ENCODE data around the gene PDHX. TPM values are rescaled to one million over a fixed set of nuclear protein-coding genes. Genes with fewer than 3 reads are reported as not detected.

Gene PDHX
- total RNA-seq, 2 experiments from 2014 or later, result 28.0 to 29.7 TPM

- H3K27me3 Mint-ChIP-seq, result no peaks in the 10 kb centered on the region
- ChIA-PET POLR2A (interaction anchor here (0.6 kb wide), 1 partner anchor 1158 kb away, joined by 3 read pairs; no protein-coding TSS in a partner anchor), CTCF (no interaction called here)
- H3K4me3 Mint-ChIP-seq, result no peak overlapping the region
- H3K4me1 Mint-ChIP-seq, result peaks cover 15% of the 10 kb centered on the region
- DNase-seq, result no peak
- no peaks in the 10 kb centered on the region for H3K9me3 Mint-ChIP-seq
- peaks cover 27% of the 10 kb centered on the region for H3K36me3 Mint-ChIP-seq (ENCODE audit: low read depth)
- H3K27ac Mint-ChIP-seq, result no peak overlapping the region
These were observed 72.2 kb downstream of the PDHX start for GRCh38 chr11:34988294-34989255.

GRCh38 chr11:34990916-34991315, 74.5 kb downstream of the PDHX start:
- Mint-ChIP-seq H3K4me1 (peaks cover 15% of the 10 kb centered on the region), H3K9me3 (no peaks in the 10 kb centered on the region), H3K36me3 (ENCODE audit: low read depth) (peaks cover 16% of the 10 kb centered on the region), H3K4me3 (no peak overlapping the region), H3K27ac (no peak overlapping the region), H3K27me3 (no peaks in the 10 kb centered on the region)
- ChIA-PET POLR2A (no interaction called here), CTCF (no interaction called here)
- DNase-seq, result no peak

GRCh38 chr11:34994854-34995253, 78.4 kb downstream of the PDHX start:
- Mint-ChIP-seq H3K4me3 (no peak overlapping the region), H3K4me1 (peaks cover 19% of the 10 kb centered on the region), H3K27ac (no peak overlapping the region), H3K9me3 (no peaks in the 10 kb centered on the region), H3K36me3 (ENCODE audit: low read depth) (peaks cover 3% of the 10 kb centered on the region), H3K27me3 (no peaks in the 10 kb centered on the region)
- DNase-seq, result no peak
- ChIA-PET POLR2A (no interaction called here), CTCF (interaction anchor here (1.0 to 1.4 kb wide), 3 partner anchors 66 to 243 kb away, joined by 3 read pairs; no protein-coding TSS in a partner anchor)

GRCh38 chr11:34996958-34997357, 80.5 kb downstream of the PDHX start:
- Mint-ChIP-seq H3K9me3 (no peaks in the 10 kb centered on the region), H3K36me3 (ENCODE audit: low read depth) (peaks cover 2% of the 10 kb centered on the region), H3K4me3 (no peak overlapping the region), H3K27me3 (no peaks in the 10 kb centered on the region), H3K27ac (no peak overlapping the region), H3K4me1 (peaks cover 23% of the 10 kb centered on the region)
- no peak for DNase-seq
- POLR2A ChIA-PET, result interaction anchor here (1.3 kb wide), 1 partner anchor 81 kb away, joined by 4 read pairs; no protein-coding TSS in a partner anchor
- CTCF ChIA-PET, result interaction anchor here (0.6 to 2.5 kb wide), 4 partner anchors 42 to 262 kb away, joined by 3 to 9 read pairs (median 6); no protein-coding TSS in a partner anchor

GRCh38 chr11:34997952-34998528, 81.6 kb downstream of the PDHX start:
- Mint-ChIP-seq H3K27me3 (no peaks in the 10 kb centered on the region), H3K36me3 (ENCODE audit: low read depth) (peaks cover 2% of the 10 kb centered on the region), H3K4me3 (no peak overlapping the region), H3K27ac (peak overlapping the region; percentile 37), H3K9me3 (no peaks in the 10 kb centered on the region), H3K4me1 (peaks cover 25% of the 10 kb centered on the region)
- ChIA-PET POLR2A (interaction anchor here (0.6 to 1.3 kb wide), 7 partner anchors 43 to 396 kb away, joined by 3 to 4 read pairs (median 3); no protein-coding TSS in a partner anchor), CTCF (interaction anchor here (0.8 to 3.5 kb wide), 13 partner anchors 14 to 239 kb away, joined by 3 to 10 read pairs (median 3); no protein-coding TSS in a partner anchor)
- no peak for DNase-seq

GRCh38 chr11:34999453-34999852, 83.0 kb downstream of the PDHX start:
- no peaks in the 10 kb centered on the region for H3K9me3 Mint-ChIP-seq

GRCh38 chr11:35003186-35003585, 86.8 kb downstream of the PDHX start:
- no peaks in the 10 kb centered on the region for H3K9me3 Mint-ChIP-seq
- no peak overlapping the region for H3K27ac Mint-ChIP-seq
- peaks cover 57% of the 10 kb centered on the region for H3K4me1 Mint-ChIP-seq
- CTCF ChIA-PET, result interaction anchor here (1.0 to 1.4 kb wide), 2 partner anchors 156 to 234 kb away, joined by 3 read pairs; no protein-coding TSS in a partner anchor
- peaks cover 4% of the 10 kb centered on the region for H3K27me3 Mint-ChIP-seq
- H3K36me3 Mint-ChIP-seq (ENCODE audit: low read depth), result peaks cover 7% of the 10 kb centered on the region
- H3K4me3 Mint-ChIP-seq, result no peak overlapping the region
- DNase-seq, result no peak
- POLR2A ChIA-PET, result interaction anchor here (0.8 to 1.8 kb wide), 3 partner anchors 38 to 138 kb away, joined by 3 to 5 read pairs (median 3); partner anchors contain the start of gene CD44

More at GRCh38 chr11:34999453-34999852, 83.0 kb downstream of the PDHX start:
- Mint-ChIP-seq H3K4me1 (peaks cover 35% of the 10 kb centered on the region), H3K27me3 (peaks cover 1% of the 10 kb centered on the region), H3K36me3 (ENCODE audit: low read depth) (peaks cover 2% of the 10 kb centered on the region), H3K27ac (no peak overlapping the region), H3K4me3 (no peak overlapping the region)
- POLR2A ChIA-PET, result interaction anchor here (0.8 to 3.1 kb wide), 10 partner anchors 41 to 236 kb away, joined by 3 to 15 read pairs (median 4); no protein-coding TSS in a partner anchor
- CTCF ChIA-PET, result interaction anchor here (0.8 to 3.5 kb wide), 10 partner anchors 13 to 393 kb away, joined by 3 to 14 read pairs (median 5); no protein-coding TSS in a partner anchor
- no peak for DNase-seq

GRCh38 chr11:35003658-35004057, 87.2 kb downstream of the PDHX start:
- POLR2A ChIA-PET, result interaction anchor here (0.8 to 1.8 kb wide), 3 partner anchors 37 to 137 kb away, joined by 3 to 5 read pairs (median 3); partner anchors contain the start of gene CD44
- H3K36me3 Mint-ChIP-seq (ENCODE audit: low read depth), result peaks cover 8% of the 10 kb centered on the region
- no peaks in the 10 kb centered on the region for H3K9me3 Mint-ChIP-seq
- no peak overlapping the region for H3K4me3 Mint-ChIP-seq
- no peak overlapping the region for H3K27ac Mint-ChIP-seq
- peaks cover 6% of the 10 kb centered on the region for H3K27me3 Mint-ChIP-seq
- DNase-seq, result no peak
- peaks cover 57% of the 10 kb centered on the region for H3K4me1 Mint-ChIP-seq
- CTCF ChIA-PET, result interaction anchor here (1.0 to 1.4 kb wide), 2 partner anchors 156 to 234 kb away, joined by 3 read pairs; no protein-coding TSS in a partner anchor

GRCh38 chr11:35005141-35005780, 88.8 kb downstream of the PDHX start:
- POLR2A ChIA-PET, result interaction anchor here (0.9 to 3.1 kb wide), 6 partner anchors 36 to 172 kb away, joined by 3 to 10 read pairs (median 4); no protein-coding TSS in a partner anchor
- Mint-ChIP-seq H3K9me3 (no peaks in the 10 kb centered on the region), H3K4me3 (no peak overlapping the region), H3K27me3 (peaks cover 6% of the 10 kb centered on the region), H3K4me1 (peaks cover 47% of the 10 kb centered on the region), H3K36me3 (ENCODE audit: low read depth) (peaks cover 8% of the 10 kb centered on the region), H3K27ac (no peak overlapping the region)
- CTCF ChIA-PET, result interaction anchor here (1.7 kb wide), 1 partner anchor 141 kb away, joined by 4 read pairs; no protein-coding TSS in a partner anchor
- DNase-seq, result no peak

GRCh38 chr11:35006389-35007128, 90.1 kb downstream of the PDHX start:
- peak overlapping the region; percentile 67 for H3K27ac Mint-ChIP-seq
- peaks cover 49% of the 10 kb centered on the region for H3K4me1 Mint-ChIP-seq

GRCh38 chr11:35007277-35007676, 90.9 kb downstream of the PDHX start:
- ChIA-PET POLR2A (interaction anchor here (0.6 to 3.1 kb wide), 9 partner anchors 10 to 156 kb away, joined by 3 to 20 read pairs (median 5); partner anchors contain the start of gene CD44), CTCF (interaction anchor here (1.1 to 1.5 kb wide), 4 partner anchors 34 to 156 kb away, joined by 3 to 5 read pairs (median 3); partner anchors contain the start of gene CD44)
- Mint-ChIP-seq H3K36me3 (ENCODE audit: low read depth) (peaks cover 5% of the 10 kb centered on the region), H3K4me3 (no peak overlapping the region), H3K27ac (no peak overlapping the region), H3K9me3 (no peaks in the 10 kb centered on the region), H3K4me1 (peaks cover 55% of the 10 kb centered on the region), H3K27me3 (peaks cover 11% of the 10 kb centered on the region)
- DNase-seq, result no peak

More at GRCh38 chr11:35006389-35007128, 90.1 kb downstream of the PDHX start:
- Mint-ChIP-seq H3K9me3 (no peaks in the 10 kb centered on the region), H3K36me3 (ENCODE audit: low read depth) (peaks cover 8% of the 10 kb centered on the region), H3K4me3 (no peak overlapping the region), H3K27me3 (peaks cover 11% of the 10 kb centered on the region)
- ChIA-PET CTCF (interaction anchor here (1.0 to 1.7 kb wide), 7 partner anchors 23 to 385 kb away, joined by 3 to 5 read pairs (median 4); partner anchors contain the start of gene CD44), POLR2A (interaction anchor here (0.7 to 3.1 kb wide), 15 partner anchors 11 to 170 kb away, joined by 3 to 20 read pairs (median 4); partner anchors contain the start of gene CD44)
- DNase-seq, result peak; percentile 45
